Measurements from ENCODE around the gene SNCAIP. TPM values are rescaled to one million over a fixed set of nuclear protein-coding genes. Genes with fewer than 3 reads are reported as not detected.

The SNCAIP gene
- total RNA-seq (2014; rRNA removed; shearing (Covaris generic)) = 7.4 and 8.2 TPM in 2 replicates

DNA sequence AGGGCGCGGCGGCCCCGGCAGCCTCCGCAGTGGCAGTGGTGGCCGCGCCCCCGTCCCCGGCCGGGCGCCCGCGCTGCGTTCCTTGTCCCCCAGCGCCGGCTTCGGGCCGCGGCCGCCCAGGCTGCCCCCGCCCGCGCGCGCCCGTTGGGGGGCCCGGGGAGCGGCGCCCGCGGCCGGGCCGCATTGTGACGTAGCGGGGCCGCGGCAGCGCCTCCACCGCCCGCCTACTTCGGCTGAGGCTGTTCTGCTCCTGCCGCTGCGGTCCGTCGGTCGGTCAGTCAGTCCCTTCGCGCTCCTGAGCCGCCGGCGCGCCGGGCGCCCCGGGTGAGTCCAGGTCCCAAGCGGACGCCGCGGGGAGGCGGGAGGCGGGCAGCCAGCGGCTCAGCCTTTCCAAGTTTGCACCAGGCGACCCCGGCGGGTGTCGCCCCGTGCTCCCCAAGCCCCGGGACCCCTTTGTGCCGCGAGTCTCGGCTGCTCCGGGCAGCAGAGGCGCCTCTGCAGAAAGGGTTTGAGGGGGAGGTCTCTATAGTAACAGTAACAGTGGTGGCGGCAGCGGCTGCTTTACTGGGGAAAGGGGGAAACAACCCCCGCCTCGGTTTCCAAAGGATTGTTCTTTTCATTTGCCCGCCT, at the start of gene SNCAIP:
Gene SNCAIP (plus strand): TSS at position 277 of the 630 bp plus-strand sequence. CDS start 78,898 bp downstream, outside the sequence.
- peak; percentile 77 for DNase-seq (ENCODE audit: low read depth)

GRCh38 chr5:122263352-122264030, 48.5 kb upstream of the SNCAIP start:
- peak; percentile 56 for DNase-seq (ENCODE audit: low read depth)

DNA sequence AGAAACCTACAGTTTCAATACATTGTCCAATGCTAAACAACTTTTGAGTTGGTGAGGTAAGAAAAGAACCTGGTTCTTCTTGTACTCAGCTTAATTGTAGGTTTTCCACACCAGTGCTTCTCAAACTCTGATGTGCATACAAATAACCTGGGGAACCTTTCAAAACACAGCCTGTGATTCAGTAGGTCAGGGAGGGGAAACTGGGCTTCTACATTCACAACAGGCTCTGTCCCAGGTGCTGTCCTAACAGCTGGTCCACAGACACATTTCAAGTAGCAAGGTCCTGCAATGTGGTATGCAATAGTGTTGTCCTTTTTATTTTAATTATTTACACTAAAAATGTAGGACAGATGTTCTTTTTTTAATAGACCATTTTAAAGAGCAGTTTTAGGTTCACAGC, 47.4 kb upstream of the SNCAIP start:
- DNase-seq (ENCODE audit: low read depth) = no peak

DNA sequence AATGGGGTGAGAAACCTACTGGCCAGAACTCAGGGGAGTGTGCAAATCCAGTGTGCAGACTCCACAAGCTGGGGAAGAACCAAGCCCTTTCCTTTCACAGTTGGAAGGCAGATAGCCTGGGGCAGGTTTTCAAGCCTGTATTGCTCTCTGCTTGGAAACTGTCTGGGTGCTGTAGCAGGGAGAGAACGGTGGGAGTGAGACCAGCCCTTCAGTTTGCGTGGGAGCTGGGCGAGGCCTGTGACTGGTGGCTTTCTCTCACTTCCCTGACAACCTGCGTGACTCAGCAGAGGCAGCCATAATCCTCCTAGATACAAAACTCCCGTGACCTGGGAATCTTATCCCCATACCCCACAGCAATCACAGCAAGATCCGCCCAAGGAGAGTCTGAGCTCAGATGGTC, 44.9 kb upstream of the SNCAIP start:
- DNase-seq (ENCODE audit: low read depth) = peak; percentile 10

- DNase-seq (ENCODE audit: low read depth) = no peak
Measured at GRCh38 chr5:122273696-122274095, 38.3 kb upstream of the SNCAIP start.

DNA sequence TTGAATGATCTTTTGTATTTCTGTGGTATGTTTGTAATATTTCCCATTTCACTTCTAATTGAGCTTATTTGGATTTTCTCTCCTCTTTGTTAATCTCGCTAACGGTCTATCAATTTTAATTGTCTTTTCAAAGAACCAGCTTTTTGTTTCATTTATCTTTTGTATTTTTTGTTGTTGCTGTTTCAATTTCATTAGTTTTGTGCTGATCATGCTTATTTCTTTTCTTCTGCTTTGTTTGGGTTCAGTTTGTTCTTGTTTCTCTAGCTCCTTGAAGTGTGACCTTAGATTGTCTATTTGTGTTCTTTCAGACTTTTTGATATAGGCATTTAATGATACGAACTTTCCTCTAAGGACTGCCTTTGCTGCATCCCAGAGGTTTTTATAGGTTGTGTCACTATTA, 28.4 kb upstream of the SNCAIP start:
- no peak for DNase-seq (ENCODE audit: low read depth)

- no peak for DNase-seq (ENCODE audit: low read depth)
Measured at GRCh38 chr5:122286541-122286940, 25.5 kb upstream of the SNCAIP start.

DNA sequence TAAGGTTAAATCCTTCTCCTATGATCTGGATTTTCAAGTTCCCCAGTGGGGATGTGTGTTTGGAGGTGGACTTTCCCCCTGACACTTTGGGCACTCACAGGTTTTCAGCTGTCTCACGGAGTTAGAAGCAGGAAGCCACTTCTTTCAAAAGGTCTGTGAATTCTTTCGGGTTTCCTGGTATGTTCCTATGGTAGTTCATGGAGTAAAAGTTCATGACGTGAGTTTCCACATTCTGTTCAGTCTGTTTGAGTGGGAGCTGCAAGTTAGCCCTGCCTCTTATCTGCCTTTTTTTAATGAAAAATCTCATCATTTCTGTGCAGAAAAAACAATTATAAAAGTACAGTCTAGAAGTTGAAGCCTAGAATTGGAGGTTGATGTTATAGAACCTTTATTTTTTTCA, 24.9 kb upstream of the SNCAIP start:
- no peak for DNase-seq (ENCODE audit: low read depth)

- DNase-seq (ENCODE audit: low read depth) = peak; percentile 33
Measured at GRCh38 chr5:122291000-122291901, 20.8 kb upstream of the SNCAIP start.

DNA sequence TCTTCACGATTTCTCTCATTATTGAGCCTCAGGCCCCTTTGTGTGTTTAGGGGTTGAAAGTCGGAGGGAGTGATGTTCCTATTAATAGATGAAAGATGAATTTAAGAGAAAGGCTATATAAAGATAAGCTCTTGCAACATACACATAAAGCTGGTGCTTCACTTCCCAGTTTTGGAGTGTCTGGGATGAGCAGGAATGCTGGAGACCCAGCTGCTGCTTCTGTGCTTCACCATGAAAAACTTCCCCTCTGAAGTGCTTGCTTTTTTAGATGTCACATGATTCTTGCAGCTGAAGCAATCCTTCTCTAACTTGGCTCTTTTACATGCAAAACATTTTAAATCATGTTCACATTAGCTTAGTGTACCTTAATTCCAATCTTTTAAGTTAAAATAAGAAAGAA, 19.7 kb upstream of the SNCAIP start:
- DNase-seq (ENCODE audit: low read depth) = no peak

- no peak for DNase-seq (ENCODE audit: low read depth)
Measured at GRCh38 chr5:122295138-122295537, 16.9 kb upstream of the SNCAIP start.

GRCh38 chr5:122296871-122297270, 15.2 kb upstream of the SNCAIP start:
- no peak for DNase-seq (ENCODE audit: low read depth)

DNA sequence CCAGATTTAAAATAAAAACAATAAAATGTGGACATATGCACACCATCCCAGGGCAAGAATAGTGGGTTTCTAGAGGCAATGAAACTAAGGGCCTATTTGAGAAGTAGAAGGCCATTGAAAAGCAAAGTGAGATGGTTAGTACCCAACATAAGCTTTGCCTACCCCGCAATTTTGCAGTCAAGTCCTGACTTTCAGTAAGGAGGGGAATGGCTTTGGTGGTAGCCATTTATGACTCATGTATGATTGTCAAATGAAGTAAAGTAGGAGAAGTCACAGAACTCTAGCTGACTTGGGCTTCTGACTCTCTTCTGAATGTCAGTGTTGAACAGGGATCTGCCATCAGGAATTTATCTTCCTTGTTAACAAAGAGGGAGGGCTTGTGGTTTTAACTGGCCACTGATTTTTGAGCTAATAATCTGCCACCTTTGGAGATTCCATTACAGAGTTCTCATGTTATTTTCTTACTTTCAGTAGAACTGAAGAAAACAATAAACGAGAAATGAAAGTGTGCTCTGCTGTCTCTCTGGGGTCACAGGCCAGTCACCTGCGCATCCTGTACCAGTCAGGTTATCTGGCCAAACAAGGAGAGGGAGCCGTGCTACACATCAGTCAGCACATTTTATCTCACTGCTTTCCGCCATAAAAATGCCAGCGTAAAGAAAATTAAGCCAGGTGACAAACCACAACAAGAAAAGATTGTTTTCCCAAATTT, 14.3 kb upstream of the SNCAIP start:
- no peak for DNase-seq (ENCODE audit: low read depth)

DNA sequence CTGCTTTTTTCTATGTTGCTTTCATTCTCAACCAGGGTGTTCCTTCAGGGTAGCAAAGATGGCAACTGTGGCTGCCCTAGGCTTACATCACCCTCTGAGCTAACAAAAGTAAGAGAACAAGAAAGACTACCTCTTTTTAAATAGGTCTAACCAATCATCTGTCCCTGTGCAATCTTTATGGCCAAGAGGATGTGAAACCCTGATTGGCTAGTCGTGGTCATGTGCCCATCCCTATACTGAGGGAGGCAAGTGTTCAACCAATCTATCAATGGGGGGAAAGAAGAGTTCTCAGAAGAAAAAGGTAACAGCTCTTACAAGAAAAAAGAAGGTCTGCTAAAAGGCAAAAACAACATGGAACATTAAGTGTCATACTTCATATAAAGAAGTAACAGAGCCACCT, 11.7 kb upstream of the SNCAIP start:
- DNase-seq (ENCODE audit: low read depth) = no peak

GRCh38 chr5:122301016-122301415, 11.0 kb upstream of the SNCAIP start:
- no peak for DNase-seq (ENCODE audit: low read depth)

DNA sequence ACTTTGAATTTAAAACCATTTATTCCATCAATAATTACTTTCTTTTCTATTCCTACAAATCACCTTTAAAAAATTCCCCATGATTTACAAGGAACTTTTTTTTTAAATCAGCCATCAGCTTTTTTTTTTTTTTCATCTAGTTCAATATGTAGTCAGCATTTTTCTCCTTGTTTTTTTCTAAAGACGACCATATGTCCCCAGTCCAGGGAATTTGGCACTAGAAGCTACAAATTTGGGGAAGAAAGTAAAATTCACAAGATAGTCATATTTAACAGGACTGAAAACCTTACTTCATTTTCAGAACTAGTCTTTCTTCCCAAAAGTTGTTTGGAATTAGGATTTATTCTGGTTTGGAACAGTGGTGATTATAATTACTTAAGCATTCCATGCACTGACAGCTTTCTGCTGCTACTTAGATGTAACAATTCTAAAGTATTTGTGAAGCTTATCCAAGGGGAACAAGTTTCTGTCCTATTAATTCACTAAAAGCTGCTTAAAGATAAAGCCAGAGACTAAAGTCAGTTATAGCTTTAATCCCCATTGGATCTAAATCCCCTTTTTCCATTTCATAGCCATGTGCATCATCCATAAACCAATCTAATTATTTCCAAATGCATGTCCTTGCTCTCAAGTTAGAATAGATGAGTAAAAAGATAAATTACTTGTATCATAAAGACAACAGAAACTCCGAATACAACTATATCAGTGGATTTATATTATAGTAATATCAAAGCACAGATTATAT, 7.4 kb upstream of the SNCAIP start:
- DNase-seq (ENCODE audit: low read depth) = no peak

GRCh38 chr5:122306461-122306860, 5.6 kb upstream of the SNCAIP start:
- peak; percentile 13 for DNase-seq (ENCODE audit: low read depth)

DNA sequence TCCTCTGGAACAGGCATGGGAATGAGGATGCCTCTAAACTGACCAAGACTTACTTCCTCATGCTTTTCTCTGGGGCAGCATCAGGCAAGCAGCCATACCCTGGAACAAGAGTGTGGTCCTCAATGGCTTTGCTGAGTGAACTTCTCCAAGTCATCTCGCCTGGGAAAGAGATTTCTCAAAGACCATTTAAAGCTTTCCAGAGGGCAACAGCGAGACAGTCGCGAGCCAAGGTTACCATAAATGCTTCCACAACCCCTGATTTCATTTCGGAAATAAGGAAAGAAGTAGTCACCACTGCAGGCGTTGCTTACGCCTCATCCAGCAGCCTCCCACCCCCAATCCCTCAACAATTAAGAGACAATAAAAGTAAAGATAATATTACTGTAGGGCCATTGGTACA, 1.1 kb upstream of the SNCAIP start:
- DNase-seq (ENCODE audit: low read depth) = no peak

DNA sequence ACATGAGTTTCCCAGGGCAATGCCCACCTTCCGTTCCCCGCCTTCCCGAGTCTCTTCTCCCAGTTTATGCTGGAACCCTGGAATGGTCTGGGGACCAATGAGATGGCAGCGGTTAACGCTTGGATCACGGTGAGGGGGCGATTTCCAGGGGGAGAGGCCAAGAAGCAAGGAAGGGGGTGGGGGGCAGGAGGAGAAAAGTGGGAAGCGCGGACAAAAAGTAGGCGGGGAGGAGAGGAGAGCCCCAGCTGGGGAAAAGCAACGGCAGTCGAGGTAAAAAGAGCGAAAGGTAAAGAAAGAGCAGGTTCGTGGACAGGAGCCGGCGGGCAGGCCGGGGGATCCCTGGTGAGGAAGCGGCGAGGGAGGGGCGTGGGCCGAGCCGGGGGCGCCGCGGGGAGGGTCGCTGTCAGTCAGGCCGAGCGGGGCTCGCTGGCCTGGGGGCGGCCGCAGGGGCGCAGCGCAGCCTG, 508 bp upstream of the SNCAIP start:
- DNase-seq (ENCODE audit: low read depth) = peak; percentile 67

DNA sequence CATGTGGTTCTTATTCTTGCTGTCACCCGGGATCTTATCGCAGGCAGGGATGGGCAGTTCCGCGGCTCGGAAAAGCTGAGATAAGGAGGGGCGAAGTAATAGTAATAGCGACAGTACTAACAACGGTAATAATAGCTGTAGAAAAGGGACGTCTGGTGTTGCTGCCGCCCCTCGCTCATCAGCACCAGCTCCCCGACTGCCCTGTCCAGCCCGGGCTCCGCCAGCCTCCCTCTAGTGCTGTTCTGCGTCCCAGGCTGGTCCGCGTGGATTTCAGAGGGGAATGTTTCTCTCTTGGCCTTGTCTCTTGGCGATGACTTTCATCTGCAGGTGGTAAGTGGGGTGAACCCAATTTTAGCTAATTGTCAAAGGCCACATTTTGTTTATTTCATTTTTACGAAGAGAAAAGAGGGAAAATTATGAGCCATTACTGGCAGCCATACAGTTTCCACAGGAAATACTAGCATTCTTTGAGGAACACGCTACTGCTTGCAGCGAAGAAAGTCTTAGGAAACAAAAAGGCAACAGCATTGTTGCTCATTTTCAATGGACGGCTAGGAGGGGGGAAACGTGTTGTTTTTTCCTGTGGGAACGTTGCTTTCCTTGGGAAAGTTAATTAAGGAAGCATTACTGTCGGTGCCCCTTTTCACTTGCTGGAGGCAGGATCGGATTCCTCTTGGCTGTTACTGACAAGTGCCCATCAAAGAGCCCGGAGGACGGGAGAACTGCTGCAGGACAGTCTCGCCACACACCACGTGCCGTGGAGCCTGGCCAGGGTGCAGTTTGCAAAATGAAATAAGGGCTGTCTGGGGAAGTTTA, 762 bp downstream of the SNCAIP start:
- peak; percentile 63 for DNase-seq (ENCODE audit: low read depth)
